Frontal cortex (tissue), 4 donors: ENCODE measurements around the gene NUMBL. TPM values are rescaled to one million over a fixed set of nuclear protein-coding genes. Genes with fewer than 3 reads are reported as not detected.
"Not testable (repeated sequence)": the region's sequence is repeated elsewhere in the genome, so short reads cannot be mapped to it uniquely, and the experiment has no call there.

Experiments
- DNase-seq, 2 donors: peaks; one replicate each; pipeline ENCODE4 v3.0.0; 2012; ENCODE audit warnings: low spot score in 2 of 2
- FAIRE-seq: peaks from 2 replicates; lab custom pipeline; 2012; peaks lifted over from hg19 to GRCh38; lab: Jason Lieb, UNC
- total RNA-seq: library from RNA; depleted of rRNA; stranded (reverse); fragments of >200 nt; gene quantifications from one replicate; pipeline ENCODE4 v1.2.3, GENCODE V29; 2014
- donor health status: control.
- donor health status: control.
- donor health status: control.

Gene NUMBL
- total RNA-seq, 1 donor from 2014 or later: 16.7 TPM

- DNase-seq (no peak), FAIRE-seq (no peak)
These were observed 50.8 kb downstream of the NUMBL start for GRCh38 chr19:40639638-40639982.

GRCh38 chr19:40638327-40638726, 52.1 kb downstream of the NUMBL start:
- no peak for DNase-seq
- no peak for FAIRE-seq

- no peak for DNase-seq
- FAIRE-seq: no peak
These were observed 57.2 kb downstream of the NUMBL start for GRCh38 chr19:40633207-40633606.

GRCh38 chr19:40632311-40633036, 58.0 kb downstream of the NUMBL start:
- DNase-seq (no peak), FAIRE-seq (no peak)

GRCh38 chr19:40630571-40631160, 59.8 kb downstream of the NUMBL start:
- FAIRE-seq (no peak), DNase-seq (no peak)

- FAIRE-seq (no peak), DNase-seq (no peak)
These were observed 61.1 kb downstream of the NUMBL start for GRCh38 chr19:40629346-40629745.

GRCh38 chr19:40627486-40628279, 62.8 kb downstream of the NUMBL start:
- FAIRE-seq: no peak
- no peak for DNase-seq

GRCh38 chr19:40626918-40627317, 63.5 kb downstream of the NUMBL start:
- FAIRE-seq (no peak), DNase-seq (no peak)

- DNase-seq (no peak), FAIRE-seq (no peak)
These were observed 64.9 kb downstream of the NUMBL start for GRCh38 chr19:40625406-40626120.

GRCh38 chr19:40624369-40625153, 65.9 kb downstream of the NUMBL start:
- DNase-seq, FAIRE-seq: not testable (repeated sequence)

- no peak for FAIRE-seq
These were observed 66.8 kb downstream of the NUMBL start for GRCh38 chr19:40623403-40624251.

GRCh38 chr19:40622773-40623075, 67.7 kb downstream of the NUMBL start:
- FAIRE-seq (no peak), DNase-seq (no peak)

More at GRCh38 chr19:40623403-40624251, 66.8 kb downstream of the NUMBL start:
- no peak for DNase-seq

GRCh38 chr19:40621966-40622772, 68.3 kb downstream of the NUMBL start:
- no peak for DNase-seq
- FAIRE-seq: no peak

GRCh38 chr19:40621283-40621682, 69.2 kb downstream of the NUMBL start:
- FAIRE-seq (no peak), DNase-seq (no peak)

GRCh38 chr19:40620161-40620485, 70.3 kb downstream of the NUMBL start:
- no peak for FAIRE-seq
- DNase-seq: no peak

- FAIRE-seq (no peak), DNase-seq (no peak)
These were observed 70.9 kb downstream of the NUMBL start for GRCh38 chr19:40619333-40620160.

GRCh38 chr19:40617961-40618360, 72.5 kb downstream of the NUMBL start:
- no peak for FAIRE-seq
- DNase-seq: no peak
